ENCODE results near the gene SREK1. TPM values are rescaled to one million over a fixed set of nuclear protein-coding genes. Genes with fewer than 3 reads are reported as not detected.
A peak's percentile ranks its signal among the peaks of the same experiment; 100 is the strongest.
"Not testable (repeated sequence)": the region's sequence is repeated elsewhere in the genome, so short reads cannot be mapped to it uniquely, and the experiment has no call there.

SREK1 gene
- total RNA-seq, 1 donor from 2014 or later, result 60.7 TPM

GRCh38 chr5:66129144-66129543, 15.0 kb upstream of the SREK1 start:
- no peak for ATAC-seq

GRCh38 chr5:66130493-66130892, 13.6 kb upstream of the SREK1 start:
- H3K4me1 ChIP-seq, result no peaks in the 10 kb centered on the region

More at GRCh38 chr5:66129144-66129543, 15.0 kb upstream of the SREK1 start:
- Histone ChIP-seq H3K27me3 (ENCODE audit: low read depth) (no peaks in the 10 kb centered on the region), H3K4me1 (no peaks in the 10 kb centered on the region), H3K9me3 (no peaks in the 10 kb centered on the region), H3K4me3 (no peak overlapping the region), H3K27ac (no peak overlapping the region), H3K36me3 (no peaks in the 10 kb centered on the region)
- TF ChIP-seq CTCF (IDR thresholded peaks at IDR 0.05), result no peak
- DNase-seq, result no peak
- intact Hi-C loops (cut with DNase I), result no loop called here

GRCh38 chr5:66134407-66134861, 9.7 kb upstream of the SREK1 start:
- peak; percentile 68 to 74 for ATAC-seq
- H3K4me3 ChIP-seq, result no peak overlapping the region
- H3K36me3 ChIP-seq, result no peaks in the 10 kb centered on the region
- no peaks in the 10 kb centered on the region for H3K9me3 ChIP-seq
- no peaks in the 10 kb centered on the region for H3K4me1 ChIP-seq
- DNase-seq, result no peak
- no peak for TF ChIP-seq CTCF (IDR thresholded peaks at IDR 0.05)
- no peaks in the 10 kb centered on the region for H3K27me3 ChIP-seq (ENCODE audit: low read depth)
- intact Hi-C loops (cut with DNase I), result no loop called here
- no peak overlapping the region for H3K27ac ChIP-seq

More at GRCh38 chr5:66130493-66130892, 13.6 kb upstream of the SREK1 start:
- intact Hi-C loops (cut with DNase I), result no loop called here
- no peak overlapping the region for H3K27ac ChIP-seq
- no peak for TF ChIP-seq CTCF (IDR thresholded peaks at IDR 0.05)
- no peak overlapping the region for H3K4me3 ChIP-seq
- ATAC-seq, result no peak
- H3K36me3 ChIP-seq, result no peaks in the 10 kb centered on the region
- no peaks in the 10 kb centered on the region for H3K27me3 ChIP-seq (ENCODE audit: low read depth)
- no peak for DNase-seq
- H3K9me3 ChIP-seq, result no peaks in the 10 kb centered on the region

GRCh38 chr5:66136053-66136452, 8.0 kb upstream of the SREK1 start:
- intact Hi-C loops (cut with DNase I), result no loop called here
- DNase-seq, result no peak

GRCh38 chr5:66136944-66137343, 7.2 kb upstream of the SREK1 start:
- H3K9me3 ChIP-seq; DNase-seq; H3K36me3 ChIP-seq; H3K27ac ChIP-seq; ATAC-seq; H3K27me3 ChIP-seq (ENCODE audit: low read depth); H3K4me1 ChIP-seq; H3K4me3 ChIP-seq; intact Hi-C loops (cut with DNase I): not testable (repeated sequence)

More at GRCh38 chr5:66136053-66136452, 8.0 kb upstream of the SREK1 start:
- no peak for ATAC-seq
- H3K9me3 ChIP-seq, result no peaks in the 10 kb centered on the region
- no peak overlapping the region for H3K27ac ChIP-seq
- no peak for TF ChIP-seq CTCF (IDR thresholded peaks at IDR 0.05)
- no peak overlapping the region for H3K4me3 ChIP-seq
- H3K4me1 ChIP-seq, result no peaks in the 10 kb centered on the region
- no peaks in the 10 kb centered on the region for H3K27me3 ChIP-seq (ENCODE audit: low read depth)
- H3K36me3 ChIP-seq, result no peaks in the 10 kb centered on the region

GRCh38 chr5:66138637-66139317, 5.3 kb upstream of the SREK1 start:
- Histone ChIP-seq H3K36me3 (no peaks in the 10 kb centered on the region), H3K9me3 (no peaks in the 10 kb centered on the region), H3K4me1 (peaks cover 7% of the 10 kb centered on the region), H3K4me3 (no peak overlapping the region), H3K27ac (no peak overlapping the region), H3K27me3 (ENCODE audit: low read depth) (no peaks in the 10 kb centered on the region)
- no peak for DNase-seq
- ATAC-seq, result no peak
- TF ChIP-seq CTCF (IDR thresholded peaks at IDR 0.05), result no peak
- intact Hi-C loops (cut with DNase I), result no loop called here
